Mesodermal cell (in vitro differentiated cells): ENCODE data around the gene SLAMF6.
"Not testable (repeated sequence)": the region's sequence is repeated elsewhere in the genome, so short reads cannot be mapped to it uniquely, and the experiment has no call there.

Source experiments
- H3K27ac ChIP-seq: 2 replicates; pipeline ENCODE4 v1.7.0; 2013; ENCODE audit warnings: mild to moderate bottlenecking, low read depth, low read length, moderate library complexity; ENCODE audit not compliant: severe bottlenecking
- H3K36me3 ChIP-seq: 2 replicates; pipeline ENCODE4 v1.7.1; 2013; ENCODE audit warnings: mild to moderate bottlenecking, low read length, moderate library complexity; ENCODE audit not compliant: control insufficient read depth, insufficient read depth
- H3K4me1 ChIP-seq: one replicate; pipeline ENCODE4 v1.7.1; 2013; ENCODE audit warnings: mild to moderate bottlenecking, low read length; ENCODE audit not compliant: insufficient read depth, control insufficient read depth, poor library complexity, severe bottlenecking
- H3K4me3 ChIP-seq: 2 replicates; pipeline ENCODE4 v1.7.0; 2013; ENCODE audit warnings: low read length, control low read depth, mild to moderate bottlenecking; ENCODE audit not compliant: insufficient read depth, poor library complexity, severe bottlenecking; ENCODE audit errors: extremely low read depth
- H3K9me3 ChIP-seq: 2 replicates; pipeline ENCODE4 v1.7.1; 2013; ENCODE audit warnings: mild to moderate bottlenecking, low read length, moderate library complexity; ENCODE audit not compliant: control insufficient read depth
- WGBS, 2 experiments: methylation state at CpG; one replicate each; pipeline ENCODE4 v1.1.5; 2013; ENCODE audit warnings: missing lambda C conversion rate in 2 of 2; ENCODE audit not compliant: insufficient coverage in 2 of 2; 5-methylcytosine and 5-hydroxymethylcytosine counted together

Gene SLAMF6

DNA sequence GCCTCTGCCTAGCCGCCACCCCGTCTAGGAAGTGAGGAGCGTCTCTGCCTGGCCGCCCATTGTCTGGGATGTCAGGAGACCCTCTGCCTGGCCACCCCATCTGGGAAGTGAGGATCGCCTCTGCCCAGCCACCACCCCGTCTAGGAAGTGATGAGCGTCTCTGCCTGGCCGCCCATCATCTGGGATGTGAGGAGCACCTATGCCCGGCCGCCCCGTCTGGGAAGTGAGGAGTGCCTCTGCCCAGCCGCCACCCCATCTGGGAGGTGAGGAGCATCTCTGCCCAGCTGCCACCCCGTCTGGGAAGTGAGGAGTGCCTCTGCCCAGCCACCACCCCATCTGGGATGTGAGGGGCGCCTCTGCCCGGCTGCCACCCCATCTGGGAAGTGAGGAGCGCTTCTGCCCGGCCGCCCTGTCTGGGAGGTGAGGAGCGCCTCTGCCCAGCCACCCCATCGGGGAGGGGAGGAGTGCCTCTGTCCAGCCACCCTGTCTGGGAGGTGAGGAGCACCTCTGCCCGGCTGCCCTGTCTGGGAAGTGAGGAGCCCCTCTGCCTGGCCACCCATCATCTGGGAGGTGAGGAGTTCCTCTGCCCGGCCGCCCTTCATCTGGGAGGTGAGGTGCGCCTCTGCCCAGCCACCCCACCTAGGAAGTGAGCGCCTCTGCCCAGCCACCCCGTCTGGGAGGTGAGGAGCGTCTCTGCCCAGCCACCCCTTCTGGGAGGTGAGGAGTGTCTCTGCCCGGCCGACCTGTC lies 8.9 kb upstream of the SLAMF6 start:
- 92% methylated on average over 11 to 20 of the region's 29 CpGs for WGBS, 2 experiments
- not testable (repeated sequence) for H3K36me3 ChIP-seq, H3K4me1 ChIP-seq, H3K27ac ChIP-seq, H3K9me3 ChIP-seq, H3K4me3 ChIP-seq

DNA sequence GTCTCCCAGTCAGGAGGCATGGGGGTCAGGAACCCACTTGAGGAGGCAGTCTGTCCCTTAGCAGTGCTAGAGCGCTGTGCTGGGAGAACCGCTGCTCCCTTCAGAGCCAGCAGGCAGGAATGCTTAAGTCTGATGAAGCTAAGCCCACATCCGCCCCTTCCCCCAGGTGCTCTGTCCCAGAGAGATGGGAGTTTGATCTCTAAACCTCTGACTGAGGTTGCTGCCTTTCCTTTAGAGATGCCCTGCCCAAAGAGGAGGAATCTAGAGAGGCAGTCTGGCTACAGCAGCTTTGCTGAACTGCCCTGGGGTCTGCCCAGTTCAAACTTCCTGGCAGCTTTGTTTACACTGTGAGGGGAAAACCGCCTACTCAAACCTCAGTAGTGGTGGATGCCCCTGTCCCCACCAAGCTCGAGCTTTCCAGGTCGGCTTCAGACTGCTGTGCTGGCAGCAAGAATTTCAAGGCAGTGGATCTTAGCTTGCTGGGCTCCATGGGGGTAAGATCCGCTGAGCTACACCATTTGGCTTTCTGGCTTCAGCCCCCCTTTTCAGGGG lies 6.4 kb upstream of the SLAMF6 start:
- H3K4me1 ChIP-seq, H3K27ac ChIP-seq, H3K4me3 ChIP-seq, H3K36me3 ChIP-seq, H3K9me3 ChIP-seq: not testable (repeated sequence)
- 82 to 86% methylated on average over 6 to 7 of the region's 7 CpGs for WGBS, 2 experiments

DNA sequence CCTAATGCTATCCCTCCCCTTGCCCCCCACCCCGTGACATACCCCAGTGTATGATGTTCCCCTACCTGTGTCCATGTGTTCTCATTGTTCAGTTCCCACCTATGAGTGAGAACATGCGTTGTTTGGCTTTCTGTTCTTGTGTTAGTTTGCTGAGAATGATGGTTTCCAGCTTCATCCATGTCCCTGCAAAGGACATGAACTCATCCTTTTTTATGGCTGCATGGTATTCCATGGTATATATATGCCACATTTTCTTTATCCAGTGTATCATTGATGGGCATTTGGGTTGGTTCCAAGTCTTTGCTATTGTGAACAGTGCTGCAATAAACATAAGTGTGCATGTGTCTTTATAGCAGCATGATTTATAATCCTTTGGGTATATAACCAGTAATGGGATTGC lies 734 bp upstream of the SLAMF6 start:
- not testable (repeated sequence) for H3K36me3 ChIP-seq, H3K4me1 ChIP-seq, H3K27ac ChIP-seq, H3K9me3 ChIP-seq, H3K4me3 ChIP-seq
- 100% methylated on average over 1 of the region's 2 CpGs; no CpG with 5 or more reads in 1 of the 2 experiments for WGBS, 2 experiments

DNA sequence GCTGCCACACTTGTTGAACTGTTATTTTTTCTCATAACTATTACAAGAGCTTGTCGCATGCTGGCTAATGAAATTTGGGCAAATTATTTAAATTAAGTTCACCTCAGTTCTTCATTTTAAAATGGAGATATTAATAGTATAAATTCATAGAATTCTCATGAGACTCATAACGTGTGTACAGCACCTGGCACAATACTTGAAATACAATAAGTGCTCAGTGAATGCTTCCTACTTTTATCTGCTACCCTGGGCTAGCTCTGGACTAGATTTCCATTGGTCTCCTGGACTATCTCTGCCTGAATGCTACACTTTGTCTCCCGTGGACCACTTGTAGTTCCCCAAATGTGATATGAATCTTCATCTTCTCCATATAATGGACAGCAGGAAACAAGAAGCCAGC lies 919 bp downstream of the SLAMF6 start:
- H3K36me3 ChIP-seq, result no peaks in the 10 kb centered on the region
- WGBS, 2 experiments, result 82% methylated on average over 1 of the region's 3 CpGs; no CpG with 5 or more reads in 1 of the 2 experiments

DNA sequence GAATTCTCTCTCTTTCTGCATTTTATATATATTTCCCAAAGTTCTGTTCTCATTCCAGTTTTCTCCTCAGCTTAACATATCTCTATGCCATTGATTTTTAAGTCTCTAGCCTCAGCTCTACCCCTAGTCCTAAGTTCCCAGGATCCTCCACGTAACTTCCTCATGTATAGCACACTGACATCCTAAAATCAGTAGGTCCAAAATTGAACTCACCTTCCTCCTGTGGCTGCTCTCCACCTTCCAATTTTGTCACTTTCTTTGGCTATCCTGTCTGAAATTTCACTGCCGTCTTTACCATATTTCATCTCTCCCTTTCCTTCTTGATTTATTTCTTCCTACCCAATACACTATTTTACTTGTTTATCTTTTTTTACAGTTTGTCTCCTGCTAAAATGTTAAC lies 1.5 kb downstream of the SLAMF6 start:
- WGBS, 2 experiments, result 85 to 100% methylated on average over 1 to 2 of the region's 2 CpGs
- no peak overlapping the region for H3K27ac ChIP-seq
- no peaks in the 10 kb centered on the region for H3K9me3 ChIP-seq
- no peaks in the 10 kb centered on the region for H3K4me1 ChIP-seq
- H3K4me3 ChIP-seq, result no peak overlapping the region
- no peaks in the 10 kb centered on the region for H3K36me3 ChIP-seq

More for the DNA sequence above, 919 bp downstream of the SLAMF6 start:
- Histone ChIP-seq H3K27ac (no peak overlapping the region), H3K4me1 (no peaks in the 10 kb centered on the region), H3K4me3 (no peak overlapping the region), H3K9me3 (no peaks in the 10 kb centered on the region)

DNA sequence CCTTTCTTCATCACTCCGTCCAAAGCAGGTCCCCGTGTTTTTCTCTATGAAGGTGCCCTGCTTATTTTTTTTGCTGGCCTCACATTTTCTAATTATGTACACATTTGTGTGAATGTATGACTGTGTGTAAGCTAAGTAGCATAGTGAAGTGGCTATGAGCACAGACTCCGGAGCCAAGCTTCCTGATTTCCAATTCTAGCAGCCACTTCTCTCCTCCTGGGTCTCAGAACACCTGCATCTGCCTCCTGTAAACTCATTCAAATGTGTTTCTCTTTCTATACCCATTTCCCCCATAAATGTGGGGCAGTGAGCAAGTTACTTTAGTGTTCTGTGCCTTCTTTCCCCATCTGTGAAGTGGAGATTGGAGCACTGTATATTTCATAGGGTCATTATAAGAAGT lies 2.1 kb downstream of the SLAMF6 start:
- Histone ChIP-seq H3K4me1 (no peaks in the 10 kb centered on the region), H3K27ac (no peak overlapping the region), H3K4me3 (no peak overlapping the region), H3K36me3 (no peaks in the 10 kb centered on the region), H3K9me3 (no peaks in the 10 kb centered on the region)
- no CpG with 5 or more reads among the region's 3 CpGs for WGBS, 2 experiments

DNA sequence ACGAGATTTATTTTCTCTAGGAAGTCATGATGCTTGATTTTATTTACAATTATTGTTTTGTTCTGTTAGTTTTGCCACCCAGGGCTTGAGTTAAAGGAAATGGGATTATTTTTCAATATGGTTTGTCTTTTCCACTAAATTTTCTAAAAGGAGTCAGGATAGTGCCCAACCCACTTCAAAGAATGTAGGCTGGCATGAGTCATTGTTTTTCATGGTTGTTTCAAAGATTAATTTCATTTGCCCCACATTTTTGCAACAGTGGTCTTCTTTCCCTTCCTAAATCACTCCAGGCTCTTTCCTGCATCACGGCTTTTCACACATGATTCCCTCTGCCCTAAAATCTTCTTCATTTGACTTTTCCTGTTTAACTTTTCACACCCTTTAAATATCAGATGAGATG lies 2.5 kb downstream of the SLAMF6 start:
- no peak overlapping the region for H3K4me3 ChIP-seq
- no peaks in the 10 kb centered on the region for H3K9me3 ChIP-seq
- 75 to 80% methylated on average over 1 of the region's 2 CpGs for whole genome bisulfite sequencing, 2 experiments
- H3K4me1 ChIP-seq, result no peaks in the 10 kb centered on the region
- H3K36me3 ChIP-seq, result no peaks in the 10 kb centered on the region
- H3K27ac ChIP-seq, result no peak overlapping the region

DNA sequence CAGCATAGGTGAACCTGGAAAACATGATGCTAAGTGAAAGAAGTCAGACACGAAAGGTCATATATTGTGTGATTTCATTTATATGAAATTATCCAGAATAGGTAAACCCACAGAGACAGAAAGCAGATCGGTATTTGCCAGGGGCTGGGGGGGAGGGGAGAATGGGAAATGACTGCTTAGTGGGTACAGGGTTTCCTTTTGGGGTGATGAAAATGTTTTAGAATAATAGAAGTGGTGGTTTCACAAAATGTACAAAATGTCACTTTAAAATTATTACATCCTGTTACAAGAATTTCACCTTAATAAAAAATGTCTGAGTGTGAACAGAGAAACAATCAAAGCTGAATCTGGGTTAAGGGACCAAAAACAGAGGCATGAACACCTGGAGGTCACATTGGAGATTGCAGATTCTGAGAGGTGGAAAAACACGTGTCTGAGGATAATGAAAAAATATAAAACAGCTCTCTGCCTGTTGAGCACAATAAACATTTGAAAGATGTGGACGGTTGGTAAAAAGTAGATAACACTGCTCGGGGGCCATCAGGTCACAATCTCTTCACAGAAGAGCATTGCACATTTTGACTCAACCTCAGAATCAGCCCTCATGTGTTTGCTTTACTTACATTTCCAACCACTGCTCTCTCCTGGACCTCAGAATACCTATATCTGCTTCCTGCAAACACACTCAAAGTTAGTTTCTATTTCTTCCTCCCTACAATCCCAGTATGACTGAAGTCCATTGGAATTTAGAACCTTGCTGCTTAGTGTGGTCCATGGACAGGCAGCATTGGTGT lies 3.2 kb downstream of the SLAMF6 start:
- 77 to 82% methylated on average over 2 of the region's 5 CpGs for WGBS, 2 experiments

DNA sequence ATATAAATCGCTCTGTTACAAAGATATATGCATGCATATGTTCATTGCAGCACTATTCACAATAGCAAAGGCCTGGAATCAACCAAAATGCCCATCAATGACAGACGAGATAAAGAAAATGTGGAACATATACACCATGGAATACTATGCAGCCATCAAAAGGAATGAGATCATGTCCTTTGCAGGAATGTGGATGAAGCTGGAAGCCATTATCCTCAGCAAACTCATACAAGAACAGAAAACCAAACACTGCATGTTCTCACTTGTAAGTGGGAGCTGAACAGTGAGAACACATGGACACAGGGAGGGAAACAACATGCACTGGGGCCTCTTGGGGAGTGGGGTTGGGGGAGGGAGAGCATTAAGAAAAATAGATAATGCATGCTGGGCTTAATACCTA lies 5.5 kb downstream of the SLAMF6 start:
- not testable (repeated sequence) for H3K36me3 ChIP-seq, H3K4me1 ChIP-seq, H3K4me3 ChIP-seq, H3K27ac ChIP-seq, H3K9me3 ChIP-seq
- no CpG with 5 or more reads among the region's 2 CpGs for WGBS, 2 experiments

More for the DNA sequence above, 3.2 kb downstream of the SLAMF6 start:
- H3K4me1 ChIP-seq, result no peaks in the 10 kb centered on the region
- no peak overlapping the region for H3K4me3 ChIP-seq
- no peaks in the 10 kb centered on the region for H3K36me3 ChIP-seq
- H3K9me3 ChIP-seq, result no peaks in the 10 kb centered on the region
- no peak overlapping the region for H3K27ac ChIP-seq

DNA sequence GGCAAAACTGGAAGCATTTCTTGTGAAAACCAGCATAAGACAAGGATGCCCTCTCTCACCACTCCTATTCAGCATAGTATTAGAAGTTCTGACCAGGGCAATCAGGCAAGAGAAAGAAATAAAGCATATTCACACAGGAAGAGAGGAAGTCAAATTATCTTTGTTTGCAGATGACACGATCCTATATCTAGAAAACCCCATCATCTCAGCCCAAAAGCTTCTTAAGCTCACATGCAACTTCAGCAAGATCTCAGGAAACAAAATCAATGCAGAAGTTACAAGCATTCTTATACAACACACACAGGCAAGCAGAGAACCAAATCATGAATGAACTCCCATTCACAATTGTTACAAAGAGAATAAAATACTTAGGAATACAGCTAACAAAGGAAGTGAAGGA lies 7.1 kb downstream of the SLAMF6 start:
- H3K9me3 ChIP-seq, H3K4me1 ChIP-seq, H3K27ac ChIP-seq, H3K4me3 ChIP-seq, H3K36me3 ChIP-seq: not testable (repeated sequence)
- 67% methylated on average over 1 of the region's 1 CpG; no CpG with 5 or more reads in 1 of the 2 experiments for WGBS, 2 experiments

DNA sequence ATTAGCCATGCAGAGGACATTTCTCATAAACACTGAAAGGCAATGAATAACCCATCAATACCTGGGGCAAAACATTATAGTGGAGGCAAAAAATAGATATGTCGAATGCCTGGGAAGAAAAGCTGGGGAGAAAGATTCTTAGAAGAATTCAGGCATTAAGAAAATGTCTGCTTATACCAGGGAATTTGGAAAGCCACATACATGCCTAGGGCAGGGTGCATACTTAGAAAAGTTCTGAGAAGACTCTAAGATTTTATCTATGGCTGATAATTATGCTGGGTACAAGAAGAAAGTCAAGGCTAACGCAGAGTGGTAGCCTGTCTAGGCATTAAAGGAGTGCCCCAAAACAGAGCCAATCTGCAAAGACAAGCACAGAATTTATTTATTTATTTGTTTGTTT lies 18.4 kb downstream of the SLAMF6 start:
- no peaks in the 10 kb centered on the region for H3K9me3 ChIP-seq
- H3K27ac ChIP-seq, result no peak overlapping the region
- 92 to 100% methylated on average over 1 to 2 of the region's 2 CpGs for WGBS, 2 experiments
- H3K4me3 ChIP-seq, result no peak overlapping the region
- no peaks in the 10 kb centered on the region for H3K4me1 ChIP-seq
- H3K36me3 ChIP-seq, result no peaks in the 10 kb centered on the region
